Suprapubic skin (tissue), 3 donors: ENCODE data around the gene ZNF282.

Experiments used
- POLR2A ChIP-seq, 2 donors: fragments of 450-650 bp; IDR thresholded peaks; one replicate each; pipeline ENCODE4 v1.6.1; 2017; ENCODE audit warnings: antibody characterized with exemption in 2 of 2, mild to moderate bottlenecking in 2 of 2, moderate library complexity in 2 of 2
- TF ChIP-seq, protein P1 (sequence below), 2 donors: fragments of 200-600 bp in 1 of 2; fragments of 450-650 bp in 1 of 2; sonication (generic) in 1 of 2; IDR thresholded peaks; one replicate each; pipeline ENCODE4 v1.5.1; 2016 to 2019; ENCODE audit warnings: antibody characterized with exemption in 2 of 2, mild to moderate bottlenecking in 1 of 2, moderate library complexity in 1 of 2

DNA sequence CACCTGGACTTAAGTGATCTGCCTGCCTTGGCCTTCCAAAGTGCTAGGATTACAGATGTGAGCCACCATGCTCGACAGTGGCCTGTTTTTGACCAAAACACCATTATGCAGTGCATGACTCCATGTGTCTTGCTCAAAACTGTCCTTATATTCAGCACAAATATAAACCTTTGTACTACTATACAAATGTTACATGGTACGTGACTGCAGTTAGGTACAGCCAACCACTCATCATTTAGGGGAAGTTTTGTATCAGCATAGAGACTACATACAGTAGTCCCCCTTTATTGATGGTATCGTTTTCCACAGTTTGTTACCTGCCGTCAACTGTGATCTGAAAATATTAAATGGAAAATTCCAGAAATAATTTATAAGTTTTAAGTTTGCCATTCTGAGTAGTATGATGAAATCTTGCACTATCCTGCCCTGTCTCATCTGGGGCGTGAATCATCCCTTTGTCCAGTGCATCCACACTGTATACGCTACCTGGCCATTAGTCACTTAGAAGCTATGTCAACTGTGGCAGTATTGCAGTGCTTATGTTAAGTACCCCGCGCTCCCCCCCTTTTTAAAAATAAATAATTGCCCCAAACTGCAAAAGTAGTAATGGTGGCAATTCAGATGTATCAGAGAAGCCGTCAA lies 23.3 kb upstream of the ZNF282 start:
- TF ChIP-seq, protein P1, sequence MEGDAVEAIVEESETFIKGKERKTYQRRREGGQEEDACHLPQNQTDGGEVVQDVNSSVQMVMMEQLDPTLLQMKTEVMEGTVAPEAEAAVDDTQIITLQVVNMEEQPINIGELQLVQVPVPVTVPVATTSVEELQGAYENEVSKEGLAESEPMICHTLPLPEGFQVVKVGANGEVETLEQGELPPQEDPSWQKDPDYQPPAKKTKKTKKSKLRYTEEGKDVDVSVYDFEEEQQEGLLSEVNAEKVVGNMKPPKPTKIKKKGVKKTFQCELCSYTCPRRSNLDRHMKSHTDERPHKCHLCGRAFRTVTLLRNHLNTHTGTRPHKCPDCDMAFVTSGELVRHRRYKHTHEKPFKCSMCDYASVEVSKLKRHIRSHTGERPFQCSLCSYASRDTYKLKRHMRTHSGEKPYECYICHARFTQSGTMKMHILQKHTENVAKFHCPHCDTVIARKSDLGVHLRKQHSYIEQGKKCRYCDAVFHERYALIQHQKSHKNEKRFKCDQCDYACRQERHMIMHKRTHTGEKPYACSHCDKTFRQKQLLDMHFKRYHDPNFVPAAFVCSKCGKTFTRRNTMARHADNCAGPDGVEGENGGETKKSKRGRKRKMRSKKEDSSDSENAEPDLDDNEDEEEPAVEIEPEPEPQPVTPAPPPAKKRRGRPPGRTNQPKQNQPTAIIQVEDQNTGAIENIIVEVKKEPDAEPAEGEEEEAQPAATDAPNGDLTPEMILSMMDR (IDR thresholded peaks at IDR 0.05) = no peak
- no peak for TF ChIP-seq POLR2A (IDR thresholded peaks at IDR 0.05)
